ENCODE measurements around the gene CIRBP.

The CIRBP gene

GRCh38 chr19:1308718-1309117 lies 39.6 kb downstream of the CIRBP start:
- H3K4me3 ChIP-seq (replicated peaks in 1 of 2; ENCODE audit: low read depth in 2 of 2, low read length in 2 of 2): no peak overlapping the region
- no peak for DNase-seq (ENCODE audit: low read depth in 2 of 2)
- TF ChIP-seq CTCF (IDR thresholded peaks at IDR 0.05; ENCODE audit: low read depth, low read length): no peak

GRCh38 chr19:1309977-1310852 lies 41.1 kb downstream of the CIRBP start:
- H3K4me3 ChIP-seq (replicated peaks in 1 of 2; ENCODE audit: low read depth in 2 of 2, low read length in 2 of 2): no peak overlapping the region

DNA sequence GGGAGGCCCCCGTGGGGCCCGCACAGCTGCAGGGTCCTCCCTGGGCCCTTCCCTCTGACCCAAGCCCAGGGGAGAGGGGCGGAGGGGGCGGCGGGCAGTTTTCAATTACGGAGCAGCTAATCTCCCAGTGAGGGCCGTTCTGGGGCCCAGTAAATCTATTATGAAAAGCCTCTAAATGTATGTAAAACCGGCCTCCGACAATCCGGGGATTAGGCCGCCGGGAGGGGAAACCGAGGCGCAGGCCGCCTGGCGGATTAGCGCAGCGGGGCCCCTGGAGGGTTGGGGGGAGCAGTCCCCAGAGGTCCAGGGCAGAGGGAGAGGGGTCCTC lies 41.7 kb downstream of the CIRBP start:
- H3K4me3 ChIP-seq (replicated peaks in 1 of 2; ENCODE audit: low read depth in 2 of 2, low read length in 2 of 2): no peak overlapping the region
- no peak for TF ChIP-seq CTCF (IDR thresholded peaks at IDR 0.05; ENCODE audit: low read depth, low read length)
- DNase-seq (ENCODE audit: low read depth in 2 of 2): no peak

More at GRCh38 chr19:1309977-1310852, 41.1 kb downstream of the CIRBP start:
- no peak for TF ChIP-seq CTCF (IDR thresholded peaks at IDR 0.05; ENCODE audit: low read depth, low read length)
- DNase-seq (ENCODE audit: low read depth in 2 of 2): no peak

DNA sequence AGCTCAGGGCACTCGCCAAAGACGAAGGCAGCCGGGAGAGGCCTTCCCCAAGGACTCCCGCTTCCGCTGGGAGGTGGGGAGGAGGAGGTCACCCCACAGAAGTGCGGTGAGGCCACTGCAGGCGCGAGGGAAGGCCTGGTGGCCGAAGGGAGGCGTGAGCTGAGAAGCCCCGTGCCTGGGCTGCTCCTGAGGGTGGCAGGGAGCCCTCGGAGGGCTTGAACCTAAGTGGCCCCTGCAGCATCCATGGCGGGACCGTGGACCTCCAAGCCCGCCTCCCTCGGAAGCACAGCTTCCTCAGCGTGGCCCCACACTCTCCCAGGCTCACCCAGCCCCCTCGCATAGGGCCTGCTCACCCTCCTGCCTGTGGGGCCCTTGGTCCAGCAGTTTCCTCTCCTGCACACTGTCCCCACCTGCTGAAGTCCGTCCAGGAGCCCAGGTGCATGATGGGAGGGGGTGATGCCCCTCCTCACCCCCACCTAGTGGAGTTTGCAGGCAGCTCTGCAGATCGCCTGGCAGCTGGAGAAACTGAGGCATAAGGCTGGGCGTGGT lies 42.5 kb downstream of the CIRBP start:
- DNase-seq (ENCODE audit: low read depth in 2 of 2): no peak
- TF ChIP-seq CTCF (IDR thresholded peaks at IDR 0.05; ENCODE audit: low read depth, low read length): no peak
- H3K4me3 ChIP-seq (replicated peaks in 1 of 2; ENCODE audit: low read depth in 2 of 2, low read length in 2 of 2): no peak overlapping the region

DNA sequence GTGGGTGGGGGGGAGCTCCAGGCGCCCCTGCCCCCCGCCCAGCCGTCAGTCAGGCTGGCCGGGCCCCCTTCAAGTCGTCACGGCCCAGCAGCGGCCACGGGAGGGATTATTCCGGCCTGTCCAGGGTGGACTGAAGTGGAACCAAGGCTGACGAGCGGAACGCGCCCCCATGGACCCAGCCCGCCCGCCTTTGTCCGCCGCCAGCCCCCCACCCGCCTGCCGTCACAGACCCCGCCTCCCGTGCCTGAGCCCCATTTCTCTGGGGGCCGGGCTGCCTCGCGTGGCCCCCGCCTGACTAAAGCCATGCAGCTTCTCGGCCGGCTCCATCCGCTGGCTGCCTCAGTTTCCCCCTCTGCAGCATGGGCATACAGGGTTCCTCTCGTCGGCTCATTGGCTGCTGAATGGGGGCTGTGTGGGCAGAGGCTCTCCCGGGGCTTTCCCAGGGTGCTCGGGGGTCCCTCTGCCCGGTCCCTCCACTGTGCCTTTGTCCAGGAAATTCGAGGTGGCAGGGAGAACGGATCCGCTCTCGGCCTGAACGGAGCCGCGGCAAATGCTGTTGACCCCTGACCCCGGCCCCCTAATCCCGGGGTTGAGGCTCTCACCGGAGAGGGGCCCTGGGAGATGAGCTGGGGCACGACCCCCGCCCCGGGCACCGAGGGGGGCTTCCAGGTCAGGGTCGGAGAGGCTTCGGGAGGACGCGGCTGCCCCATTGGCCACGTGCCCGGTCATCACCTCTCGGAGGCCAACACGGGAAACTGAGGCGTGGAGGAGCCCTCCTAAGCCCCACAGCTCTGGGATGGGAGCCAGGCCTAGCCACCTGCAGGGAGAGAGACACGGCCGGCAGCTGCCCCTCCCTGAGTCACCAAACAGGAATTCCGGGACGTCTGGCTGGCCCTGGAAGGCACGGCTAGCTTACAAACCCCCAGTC lies 43.9 kb downstream of the CIRBP start:
- no peak for TF ChIP-seq CTCF (IDR thresholded peaks at IDR 0.05; ENCODE audit: low read depth, low read length)
- H3K4me3 ChIP-seq (replicated peaks in 1 of 2; ENCODE audit: low read depth in 2 of 2, low read length in 2 of 2): no peak overlapping the region
- peak; percentile 19 to 65 for DNase-seq (ENCODE audit: low read depth in 2 of 2)

GRCh38 chr19:1313695-1314613 lies 44.8 kb downstream of the CIRBP start:
- no peak overlapping the region for H3K4me3 ChIP-seq (replicated peaks in 1 of 2; ENCODE audit: low read depth in 2 of 2, low read length in 2 of 2)
- no peak for DNase-seq (ENCODE audit: low read depth in 2 of 2)
- no peak for TF ChIP-seq CTCF (IDR thresholded peaks at IDR 0.05; ENCODE audit: low read depth, low read length)

Data from cardiac fibroblast (primary cell).